A549 (cell line): ENCODE results near the gene PDZK1. TPM values are rescaled to one million over a fixed set of nuclear protein-coding genes. Genes with fewer than 3 reads are reported as not detected.

Source experiments
- ATAC-seq, 2 experiments: fragments of 200-7000 bp in 1 of 2; fragments of >200 bp in 1 of 2; cut with Nextera tagmentation in 1 of 2; cut with Tn5 transposase in 1 of 2; 3 replicates each; pipeline versions ENCODE4 v1.8.0 to v1.9.1; 2018 to 2020; ENCODE audit warnings: mild to moderate bottlenecking in 1 of 2, moderate library complexity in 1 of 2
- CTCF ChIA-PET: fragments of 300-600 bp; sonication (Branson Sonifier 250); formaldehyde crosslinking; extraction: SDS; loops from one replicate; lab custom pipeline; 2021; ENCODE audit warnings: antibody characterized with exemption, inconsistent platforms; lab: Yijun Ruan, JAX
- POLR2A ChIA-PET: fragments of 350-600 bp; formaldehyde crosslinking; extraction: SDS; loops from one replicate; lab custom pipeline; 2021; ENCODE audit warnings: antibody characterized with exemption, inconsistent platforms; lab: Yijun Ruan, JAX
- DNase-seq, 2 experiments: peaks; one replicate each; pipeline versions ENCODE4 v3.0.0 to v3.0.0-alpha.2; 2011 to 2016; ENCODE audit warnings: low read depth in 1 of 2, low spot score in 1 of 2
- FAIRE-seq: peaks from 2 replicates; lab custom pipeline; 2011; peaks lifted over from hg19 to GRCh38; lab: Jason Lieb, UNC
- H3K27ac ChIP-seq, 2 experiments: fragments of >200 bp; sonication (Bioruptor Twin); formaldehyde crosslinking; 3 replicates each; pipeline ENCODE4 v1.5.1; 2016 to 2017
- H3K4me1 ChIP-seq: fragments of >200 bp; sonication (Bioruptor Twin); formaldehyde crosslinking; 3 replicates; pipeline ENCODE4 v1.6.1; 2016
- H3K4me2 ChIP-seq: fragments of >200 bp; sonication (Bioruptor Twin); formaldehyde crosslinking; 3 replicates; pipeline ENCODE4 v1.6.1; 2016
- H3K4me3 ChIP-seq: fragments of >200 bp; sonication (Bioruptor Twin); formaldehyde crosslinking; 3 replicates; pipeline ENCODE4 v1.5.1; 2016
- H3K9me3 ChIP-seq: fragments of >200 bp; sonication (Bioruptor Twin); formaldehyde crosslinking; 3 replicates; pipeline ENCODE4 v1.6.1; 2016
- BHLHE40 ChIP-seq: IDR thresholded peaks from 2 replicates; pipeline ENCODE4 v1.6.1; 2012; ENCODE audit warnings: low read depth, low read length, inconsistent platforms
- CBX8 ChIP-seq: fragments of 200-600 bp; sonication (generic); IDR thresholded peaks from 2 replicates; pipeline ENCODE4 v1.6.1; 2016
- CHD4 ChIP-seq: fragments of 200-600 bp; sonication (generic); IDR thresholded peaks from 2 replicates; pipeline ENCODE4 v1.6.1; 2016; ENCODE audit warnings: antibody characterized with exemption, mild to moderate bottlenecking, borderline replicate concordance
- CTCF ChIP-seq: fragments of >200 bp; sonication (Bioruptor Twin); formaldehyde crosslinking; IDR thresholded peaks from 3 replicates; pipeline ENCODE4 v1.5.1; 2016
- EHF ChIP-seq: fragments of 250-450 bp; sonication (Bioruptor Pico); IDR thresholded peaks from 2 replicates; pipeline ENCODE4 v1.5.0; 2020; ENCODE audit warnings: mild to moderate bottlenecking
- EHMT2 ChIP-seq: fragments of 200-600 bp; sonication (generic); IDR thresholded peaks from 2 replicates; pipeline ENCODE4 v1.6.1; 2016; ENCODE audit warnings: antibody characterized with exemption, low read depth, mild to moderate bottlenecking, moderate library complexity
- EP300 ChIP-seq, 2 experiments: fragments of >200 bp; sonication (Bioruptor Twin); formaldehyde crosslinking; IDR thresholded peaks; 2 replicates in 1 of 2; 3 replicates in 1 of 2; pipeline ENCODE4 v1.6.1; 2016 to 2017
- FOSL2 ChIP-seq, 2 experiments: fragments of 450-650 bp in 1 of 2; fragments of >200 bp in 1 of 2; sonication (Bioruptor Twin) in 1 of 2; formaldehyde crosslinking; IDR thresholded peaks; 2 replicates each; pipeline versions ENCODE4 v1.5.0 to v1.6.1; 2016 to 2020; ENCODE audit warnings: mild to moderate bottlenecking in 1 of 2, moderate library complexity in 1 of 2
- FOXS1 ChIP-seq: fragments of 250-450 bp; sonication (Bioruptor Pico); IDR thresholded peaks from 2 replicates; pipeline ENCODE4 v1.5.0; 2020; ENCODE audit warnings: mild to moderate bottlenecking, moderate library complexity
- HOXA7 ChIP-seq: fragments of 250-450 bp; sonication (Bioruptor Pico); IDR thresholded peaks from 2 replicates; pipeline ENCODE4 v1.5.0; 2020; ENCODE audit warnings: mild to moderate bottlenecking, moderate library complexity
- KDM1A ChIP-seq: fragments of 200-600 bp; sonication (generic); IDR thresholded peaks from 2 replicates; pipeline ENCODE4 v1.6.1; 2016; ENCODE audit warnings: low read depth, mild to moderate bottlenecking
- MAFK ChIP-seq: fragments of 450-650 bp; IDR thresholded peaks from 2 replicates; pipeline ENCODE4 v1.6.1; 2014; ENCODE audit not compliant: partially characterized antibody
- MAX ChIP-seq: IDR thresholded peaks from 2 replicates; pipeline ENCODE4 v1.6.1; 2012
- MAZ ChIP-seq: fragments of 150-350 bp; IDR thresholded peaks from 2 replicates; pipeline ENCODE4 v1.6.1; 2014; ENCODE audit warnings: antibody characterized with exemption, low read depth, low read length, borderline replicate concordance
- NFE2L2 ChIP-seq: fragments of 150-350 bp; conservative IDR thresholded peaks from 2 replicates; pipeline ENCODE4 v1.6.1; 2014; ENCODE audit warnings: low read length
- NR3C1 ChIP-seq: fragments of >200 bp; sonication (Bioruptor Twin); formaldehyde crosslinking; IDR thresholded peaks from 3 replicates; pipeline ENCODE4 v1.6.1; 2017
- PHF8 ChIP-seq: fragments of 200-600 bp; sonication (generic); IDR thresholded peaks from 2 replicates; pipeline ENCODE4 v1.6.1; 2016; ENCODE audit warnings: low read depth, mild to moderate bottlenecking, antibody characterized with exemption, moderate library complexity, borderline replicate concordance
- RARB ChIP-seq: fragments of 250-450 bp; sonication (Bioruptor Pico); IDR thresholded peaks from 2 replicates; pipeline ENCODE4 v1.8.0; 2021; ENCODE audit warnings: mild to moderate bottlenecking, moderate library complexity
- RNF2 ChIP-seq: fragments of 200-600 bp; sonication (generic); IDR thresholded peaks from 2 replicates; pipeline ENCODE4 v1.6.1; 2016; ENCODE audit warnings: low read depth, mild to moderate bottlenecking, antibody characterized with exemption, moderate library complexity, borderline replicate concordance
- TFCP2L1 ChIP-seq: fragments of 250-450 bp; sonication (Bioruptor Pico); IDR thresholded peaks from 2 replicates; pipeline ENCODE4 v1.5.0; 2021; ENCODE audit warnings: mild to moderate bottlenecking
- TP53 ChIP-seq: fragments of 250-450 bp; sonication (Bioruptor Pico); IDR thresholded peaks from 2 replicates; pipeline ENCODE4 v1.5.0; 2021; ENCODE audit warnings: mild to moderate bottlenecking, moderate library complexity
- ZNF302 ChIP-seq: fragments of 250-450 bp; sonication (Bioruptor Pico); IDR thresholded peaks from 2 replicates; pipeline ENCODE4 v1.9.0; 2021; ENCODE audit warnings: inconsistent platforms, mild to moderate bottlenecking, moderate library complexity
- ZSCAN20 ChIP-seq: fragments of 250-450 bp; sonication (Bioruptor Pico); IDR thresholded peaks from 2 replicates; pipeline ENCODE4 v1.8.0; 2022; ENCODE audit warnings: mild to moderate bottlenecking, moderate library complexity
- WGBS: methylation state at CpG from one replicate; pipeline ENCODE4 v1.1.6; 2017; ENCODE audit errors: missing lambda C conversion rate; 5-methylcytosine and 5-hydroxymethylcytosine counted together
- polyA minus RNA-seq: library from RNA; depleted of rRNA, polyadenylated mRNA; stranded (reverse); fragments of >200 nt; gene quantifications from 2 replicates; pipeline ENCODE4 v1.2.3, GENCODE V29; 2011; rRNA and poly(A)+ RNA removed
- polyA plus RNA-seq, 4 experiments: library from polyadenylated mRNA; depleted of rRNA in 3 of 4; stranded (reverse); fragments of >200 nt; fragmentation: RNase III in 1 of 4; extraction: RNeasy Plus Mini Kit Qiagen cat#74134 plus additional on column Dnase treatment in 1 of 4; gene quantifications; 2 replicates in 3 of 4; 3 replicates in 1 of 4; pipeline ENCODE4 v1.2.3, GENCODE V29; 2011 to 2017
- TF ChIP-seq, protein P1 (sequence below): fragments of 450-650 bp; IDR thresholded peaks from 2 replicates; pipeline ENCODE4 v1.6.1; 2014; ENCODE audit warnings: antibody characterized with exemption
- TF ChIP-seq, protein P2 (sequence below): IDR thresholded peaks from 2 replicates; pipeline ENCODE4 v1.6.1; 2012; ENCODE audit warnings: low read depth, borderline replicate concordance
- TF ChIP-seq, protein P3 (sequence below): fragments of 150-350 bp; IDR thresholded peaks from 2 replicates; pipeline ENCODE4 v1.6.1; 2014; ENCODE audit warnings: low read depth, mild to moderate bottlenecking, low read length

Gene PDZK1
- polyA plus RNA-seq (2011; rRNA removed) (2.0 and 2.9 TPM in 2 replicates), polyA plus RNA-seq (2017; fragmentation: RNase III; extraction: RNeasy Plus Mini Kit Qiagen cat#74134 plus additional on column Dnase treatment) (1.3 to 1.5 TPM (median 1.5 TPM) in 3 replicates), polyA minus RNA-seq (0.62 TPM in 1 of 2 replicates, not detected in the other)
- polyA plus RNA-seq (2012; cell fraction: cytosol; rRNA removed), result 0.22 and 0.52 TPM in 2 replicates
- polyA plus RNA-seq (2012; cell fraction: nucleus; rRNA removed), result 0.26 and 0.64 TPM in 2 replicates

DNA sequence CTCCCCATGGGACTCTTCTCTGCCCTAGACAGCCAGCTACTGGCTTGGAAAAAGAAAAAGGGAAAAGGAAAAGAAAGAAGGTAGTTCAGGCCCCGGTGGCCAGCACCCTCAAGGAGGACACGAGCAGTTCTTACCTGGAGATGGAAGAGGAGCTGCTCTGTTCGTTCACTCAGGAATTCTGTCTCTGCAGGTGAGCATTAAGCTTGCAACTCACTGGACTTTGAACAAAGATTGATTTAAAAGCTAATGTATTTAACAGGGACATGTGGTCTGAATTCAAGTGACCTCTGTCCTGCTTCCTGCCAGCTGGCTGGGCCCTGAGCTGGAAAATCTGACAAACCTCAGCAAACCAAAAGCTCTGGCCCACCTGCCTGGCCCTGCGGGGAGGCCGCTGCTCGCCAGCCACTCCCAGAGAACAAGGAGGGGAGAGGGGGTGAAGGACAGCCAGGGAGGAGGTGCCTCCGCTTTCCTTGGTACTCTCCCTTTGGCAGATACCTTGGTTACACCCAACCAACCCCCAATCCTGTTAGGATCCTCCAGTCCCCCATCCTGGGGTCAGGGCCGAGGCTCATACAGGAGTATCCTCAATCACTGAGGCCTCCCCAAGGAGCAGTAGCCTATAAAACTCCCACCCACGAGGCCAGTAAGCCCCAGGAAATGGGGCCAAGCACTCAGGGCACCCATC lies at the start of gene PDZK1:
PDZK1 (minus strand) TSS at position 186 of the 685 bp plus-strand sequence. CDS start 19,347 bp downstream, outside the sequence.
- POLR2A ChIA-PET, result no interaction called here
- TF ChIP-seq BHLHE40 (no peak), FOXS1 (no peak), NR3C1 (no peak), MAZ (no peak), CBX8 (no peak), EP300 (IDR thresholded peaks at IDR 0.05) (no peak), ZNF302 (CRISPR knock-in tag) (no peak)
- TF ChIP-seq, protein P1, sequence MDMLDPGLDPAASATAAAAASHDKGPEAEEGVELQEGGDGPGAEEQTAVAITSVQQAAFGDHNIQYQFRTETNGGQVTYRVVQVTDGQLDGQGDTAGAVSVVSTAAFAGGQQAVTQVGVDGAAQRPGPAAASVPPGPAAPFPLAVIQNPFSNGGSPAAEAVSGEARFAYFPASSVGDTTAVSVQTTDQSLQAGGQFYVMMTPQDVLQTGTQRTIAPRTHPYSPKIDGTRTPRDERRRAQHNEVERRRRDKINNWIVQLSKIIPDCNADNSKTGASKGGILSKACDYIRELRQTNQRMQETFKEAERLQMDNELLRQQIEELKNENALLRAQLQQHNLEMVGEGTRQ, result no peak
- TF ChIP-seq, all 56 proteins: peak for 0
- Histone ChIP-seq H3K9me3 (no peaks in the 10 kb centered on the region), H3K4me1 (peaks cover 51% of the 10 kb centered on the region), H3K4me3 (no peak within 1 kb of the TSS), H3K27ac (peak within 1 kb of the TSS; percentile 56 to 78), H3K4me2 (peak within 1 kb of the TSS; percentile 48)
- DNase-seq (no peak), FAIRE-seq (no peak), ATAC-seq (no peak; a peak in 1 of 6 replicates)
- CTCF ChIA-PET, result interaction anchor here (0.9 to 5.6 kb wide), 2 partner anchors 14 to 31 kb away, joined by 3 to 35 read pairs; no protein-coding TSS in a partner anchor
- 75% methylated on average over 9 of the region's 9 CpGs for WGBS

- 76% methylated on average over 5 of the region's 5 CpGs for WGBS
- DNase-seq, result no peak
- no peak for ATAC-seq
- H3K4me1 ChIP-seq, result peaks cover 13% of the 10 kb centered on the region; the same call in 2 of the 3 replicates
- no peaks in the 10 kb centered on the region for H3K9me3 ChIP-seq
- CTCF ChIA-PET, result interaction anchor here (1.3 to 1.9 kb wide), 4 partner anchors 12 to 94 kb away, joined by 5 to 8 read pairs (median 5); partner anchors contain the start of gene NUDT17
- no peak overlapping the region for H3K4me3 ChIP-seq
- H3K27ac ChIP-seq, result peak overlapping the region; percentile 24 to 39; a peak in 2 of 6 replicates
- FAIRE-seq, result no peak
- POLR2A ChIA-PET, result no interaction called here
- TF ChIP-seq CHD4, result no peak
- TF ChIP-seq FOSL2 (IDR thresholded peaks at IDR 0.05), result no peak
- 0 out of 2 replicates have a peak, but pooled peaks have one; percentile 13 for TF ChIP-seq FOSL2 (CRISPR knock-in tag; IDR thresholded peaks at IDR 0.05)
- no peak for TF ChIP-seq PHF8
- no peak for TF ChIP-seq NR3C1
- TF ChIP-seq RARB (CRISPR knock-in tag), result no peak
- TF ChIP-seq NFE2L2, result no peak
- TF ChIP-seq MAFK, result no peak
- H3K4me2 ChIP-seq, result no peak overlapping the region
Measured at GRCh38 chr1:145751491-145752037, 44.4 kb upstream of the PDZK1 start.

GRCh38 chr1:145750426-145750825 lies 43.3 kb upstream of the PDZK1 start:
- CTCF ChIA-PET, result interaction anchor here (0.6 to 1.9 kb wide), 4 partner anchors 11 to 30 kb away, joined by 3 to 8 read pairs (median 5); no protein-coding TSS in a partner anchor
- H3K4me2 ChIP-seq, result no peak overlapping the region

More at GRCh38 chr1:145750426-145750825, 43.3 kb upstream of the PDZK1 start:
- FAIRE-seq (no peak), ATAC-seq (no peak), DNase-seq (no peak)
- H3K9me3 ChIP-seq, result no peaks in the 10 kb centered on the region
- POLR2A ChIA-PET, result no interaction called here
- H3K27ac ChIP-seq, result no peak overlapping the region
- H3K4me1 ChIP-seq, result peaks cover 13% of the 10 kb centered on the region; the same call in 2 of the 3 replicates
- H3K4me3 ChIP-seq, result no peak overlapping the region
- WGBS, result 86% methylated on average over 5 of the region's 5 CpGs
- TF ChIP-seq EHMT2 (no peak), MAX (no peak), ZSCAN20 (CRISPR knock-in tag) (no peak), TFCP2L1 (no peak), KDM1A (no peak), ZNF302 (CRISPR knock-in tag) (no peak), EHF (no peak), CTCF (no peak), TP53 (CRISPR knock-in tag) (no peak), BHLHE40 (no peak), RNF2 (no peak), NR3C1 (no peak), HOXA7 (no peak), EP300 (IDR thresholded peaks at IDR 0.05) (no peak)
- TF ChIP-seq, protein P2, sequence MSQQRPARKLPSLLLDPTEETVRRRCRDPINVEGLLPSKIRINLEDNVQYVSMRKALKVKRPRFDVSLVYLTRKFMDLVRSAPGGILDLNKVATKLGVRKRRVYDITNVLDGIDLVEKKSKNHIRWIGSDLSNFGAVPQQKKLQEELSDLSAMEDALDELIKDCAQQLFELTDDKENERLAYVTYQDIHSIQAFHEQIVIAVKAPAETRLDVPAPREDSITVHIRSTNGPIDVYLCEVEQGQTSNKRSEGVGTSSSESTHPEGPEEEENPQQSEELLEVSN, result no peak
- TF ChIP-seq, protein P3, sequence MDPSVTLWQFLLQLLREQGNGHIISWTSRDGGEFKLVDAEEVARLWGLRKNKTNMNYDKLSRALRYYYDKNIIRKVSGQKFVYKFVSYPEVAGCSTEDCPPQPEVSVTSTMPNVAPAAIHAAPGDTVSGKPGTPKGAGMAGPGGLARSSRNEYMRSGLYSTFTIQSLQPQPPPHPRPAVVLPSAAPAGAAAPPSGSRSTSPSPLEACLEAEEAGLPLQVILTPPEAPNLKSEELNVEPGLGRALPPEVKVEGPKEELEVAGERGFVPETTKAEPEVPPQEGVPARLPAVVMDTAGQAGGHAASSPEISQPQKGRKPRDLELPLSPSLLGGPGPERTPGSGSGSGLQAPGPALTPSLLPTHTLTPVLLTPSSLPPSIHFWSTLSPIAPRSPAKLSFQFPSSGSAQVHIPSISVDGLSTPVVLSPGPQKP, result no peak
- TF ChIP-seq, protein P1, result no peak
